Gastrocnemius medialis (tissue), 4 donors: Measurements from ENCODE around the gene CRIP3. TPM values are rescaled to one million over a fixed set of nuclear protein-coding genes. Genes with fewer than 3 reads are reported as not detected.

ENCODE experiments used
- ATAC-seq, 2 donors: fragments of 150-250 bp; one replicate each; pipeline ENCODE4 v1.9.1; 2016
- DNase-seq, 2 donors: peaks; one replicate each; pipeline ENCODE4 v3.0.0-alpha.2; 2019
- H3K27ac ChIP-seq, 4 donors: fragments of 200-600 bp; sonication (generic); 1 replicate in 1 of 4; 2 replicates in 3 of 4; pipeline ENCODE4 v1.5.1; 2016 to 2018; ENCODE audit warnings: mild to moderate bottlenecking in 2 of 4, moderate library complexity in 1 of 4
- H3K27me3 ChIP-seq, 3 donors: fragments of 200-600 bp; sonication (generic) in 2 of 3; 1 replicate in 1 of 3; 2 replicates in 2 of 3; pipeline versions ENCODE4 v1.5.1 to v1.6.0; 2016 to 2019; ENCODE audit warnings: mild to moderate bottlenecking in 1 of 3, moderate library complexity in 1 of 3
- H3K36me3 ChIP-seq, 2 donors: fragments of 200-600 bp; sonication (generic) in 1 of 2; one replicate each; pipeline ENCODE4 v1.5.1; 2017 to 2018
- H3K4me1 ChIP-seq, 2 donors: fragments of 200-600 bp; sonication (generic) in 1 of 2; one replicate each; pipeline ENCODE4 v1.5.1; 2016 to 2017; ENCODE audit warnings: mild to moderate bottlenecking in 2 of 2
- H3K4me3 ChIP-seq, 4 donors: fragments of 200-600 bp; sonication (generic) in 3 of 4; 1 replicate in 1 of 4; 2 replicates in 3 of 4; pipeline ENCODE4 v1.5.1; 2016 to 2019; ENCODE audit warnings: mild to moderate bottlenecking in 2 of 4
- H3K9me3 ChIP-seq, 3 donors: fragments of 200-600 bp; sonication (generic) in 2 of 3; 1 replicate in 1 of 3; 2 replicates in 2 of 3; pipeline ENCODE4 v1.5.1; 2016 to 2019
- CTCF ChIP-seq, 5 experiments: fragments of 450-650 bp in 3 of 5; fragments of 200-600 bp in 2 of 5; sonication (generic) in 2 of 5; IDR thresholded peaks in 4 of 5; conservative IDR thresholded peaks in 1 of 5; 1 replicate in 4 of 5; 2 replicates in 1 of 5; pipeline ENCODE4 v1.5.1; 2016 to 2019; ENCODE audit warnings: antibody characterized with exemption in 5 of 5, mild to moderate bottlenecking in 3 of 5, moderate library complexity in 3 of 5
- POLR2A ChIP-seq, 2 donors: fragments of 450-650 bp; IDR thresholded peaks; one replicate each; pipeline ENCODE4 v1.6.1; 2017; ENCODE audit warnings: antibody characterized with exemption in 2 of 2, mild to moderate bottlenecking in 2 of 2, moderate library complexity in 2 of 2
- in situ Hi-C, 4 donors: fragments of 200-750 bp; cut with MboI; loops; one replicate each; pipeline versions ENCODE4 v1.15.0 to v1.8.0; 2017; ENCODE audit warnings: low sequenced_read_pairs in 4 of 4
- intact Hi-C: fragments of 100-400 bp; cut with DNase I; formaldehyde crosslinking; loops from one replicate; pipeline ENCODE4 v1.15.1; 2023; ENCODE audit warnings: low total_unique reads
- total RNA-seq, 4 donors: library from RNA; depleted of rRNA; stranded (reverse); fragments of >200 nt; gene quantifications; one replicate each; pipeline versions ENCODE4 v1.1.0 to v1.2.3, GENCODE V29; 2016

CRIP3 gene
- total RNA-seq, 4 donors from 2014 or later: 0.68 TPM; not detected in 3

DNA sequence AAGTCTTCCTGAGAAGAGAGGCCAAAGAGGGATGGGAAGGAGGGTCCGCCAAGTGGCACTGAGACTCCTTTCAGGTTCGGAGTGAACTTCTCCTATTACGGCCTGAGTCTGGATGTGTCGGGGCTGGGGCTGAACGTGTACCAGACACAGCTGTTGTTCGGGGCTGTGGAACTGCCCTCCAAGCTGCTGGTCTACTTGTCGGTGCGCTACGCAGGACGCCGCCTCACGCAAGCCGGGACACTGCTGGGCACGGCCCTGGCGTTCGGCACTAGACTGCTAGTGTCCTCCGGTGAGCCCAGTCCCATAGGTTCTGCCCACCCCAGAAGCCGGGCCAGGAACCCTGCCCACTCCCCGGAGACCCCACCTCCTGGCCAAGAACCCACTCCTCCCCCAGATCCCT, 6.5 kb downstream of the CRIP3 start:
- intact Hi-C loops (no loop called here), in situ Hi-C loops (no loop called here)
- ATAC-seq: no peak
- Histone ChIP-seq H3K4me3 (no peak overlapping the region), H3K4me1 (no peaks in the 10 kb centered on the region), H3K27me3 (peaks cover 6 to 9% (median 7%) of the 10 kb centered on the region in 3 donors), H3K9me3 (no peaks in the 10 kb centered on the region), H3K36me3 (no peaks in the 10 kb centered on the region), H3K27ac (no peak overlapping the region)
- no peak for DNase-seq
- TF ChIP-seq CTCF (IDR thresholded peaks at IDR 0.05 in 4 of 5, conservative IDR thresholded peaks at IDR 0.05 in 1 of 5) (no peak), POLR2A (IDR thresholded peaks at IDR 0.05) (no peak)

DNA sequence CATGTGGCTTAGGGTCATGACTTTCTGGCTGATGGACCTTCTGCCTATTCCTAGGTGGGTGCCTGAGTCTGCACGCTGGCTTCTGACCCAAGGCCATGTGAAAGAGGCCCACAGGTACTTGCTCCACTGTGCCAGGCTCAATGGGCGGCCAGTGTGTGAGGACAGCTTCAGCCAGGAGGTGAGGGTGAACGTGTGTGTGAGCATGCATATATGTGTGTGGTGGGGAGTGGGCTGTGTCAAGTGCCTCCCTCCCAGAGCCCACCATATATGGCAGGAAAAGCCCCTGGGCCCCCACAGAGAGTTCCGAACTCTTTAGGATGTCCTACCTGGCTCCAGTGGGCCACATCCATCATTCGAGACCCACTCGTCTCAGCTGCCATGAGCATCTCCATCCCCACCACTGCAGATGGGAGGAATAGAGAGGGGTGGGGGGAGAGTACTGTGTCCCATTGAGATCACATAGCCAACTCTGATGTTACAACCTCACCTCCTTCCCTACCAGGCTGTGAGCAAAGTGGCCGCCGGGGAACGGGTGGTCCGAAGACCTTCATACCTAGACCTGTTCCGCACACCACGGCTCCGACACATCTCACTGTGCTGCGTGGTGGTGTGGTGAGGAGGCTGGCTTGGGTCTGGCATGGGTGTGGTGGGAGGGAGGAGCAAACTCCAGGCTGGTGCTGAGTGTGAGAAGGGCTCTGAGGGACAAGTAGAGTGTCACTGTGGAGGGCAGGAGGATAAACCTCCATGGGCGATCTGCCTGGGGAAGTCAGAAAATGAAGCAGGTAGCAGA, 7.3 kb downstream of the CRIP3 start:
- no peaks in the 10 kb centered on the region for H3K9me3 ChIP-seq
- intact Hi-C loops (no loop called here), in situ Hi-C loops (no loop called here)
- no peaks in the 10 kb centered on the region for H3K36me3 ChIP-seq
- no peaks in the 10 kb centered on the region for H3K4me1 ChIP-seq
- no peak for DNase-seq
- no peak overlapping the region for H3K4me3 ChIP-seq
- no peak overlapping the region for H3K27ac ChIP-seq
- no peak for TF ChIP-seq CTCF (IDR thresholded peaks at IDR 0.05 in 4 of 5, conservative IDR thresholded peaks at IDR 0.05 in 1 of 5)
- TF ChIP-seq POLR2A (IDR thresholded peaks at IDR 0.05): no peak
- no peak for ATAC-seq
- H3K27me3 ChIP-seq: peaks cover 5 to 9% (median 6%) of the 10 kb centered on the region in 3 donors

GRCh38 chr6:43299338-43300293, 9.0 kb downstream of the CRIP3 start:
- peaks cover 5 to 9% (median 6%) of the 10 kb centered on the region in 3 donors for H3K27me3 ChIP-seq
- no peak overlapping the region for H3K4me3 ChIP-seq
- H3K27ac ChIP-seq: no peak overlapping the region
- intact Hi-C loops: no loop called here
- TF ChIP-seq POLR2A (IDR thresholded peaks at IDR 0.05): no peak
- TF ChIP-seq CTCF (IDR thresholded peaks at IDR 0.05 in 4 of 5, conservative IDR thresholded peaks at IDR 0.05 in 1 of 5): no peak
- no peaks in the 10 kb centered on the region for H3K4me1 ChIP-seq
- in situ Hi-C loops: no loop called here
- DNase-seq: no peak
- no peaks in the 10 kb centered on the region for H3K9me3 ChIP-seq
- no peak for ATAC-seq
- no peaks in the 10 kb centered on the region for H3K36me3 ChIP-seq

DNA sequence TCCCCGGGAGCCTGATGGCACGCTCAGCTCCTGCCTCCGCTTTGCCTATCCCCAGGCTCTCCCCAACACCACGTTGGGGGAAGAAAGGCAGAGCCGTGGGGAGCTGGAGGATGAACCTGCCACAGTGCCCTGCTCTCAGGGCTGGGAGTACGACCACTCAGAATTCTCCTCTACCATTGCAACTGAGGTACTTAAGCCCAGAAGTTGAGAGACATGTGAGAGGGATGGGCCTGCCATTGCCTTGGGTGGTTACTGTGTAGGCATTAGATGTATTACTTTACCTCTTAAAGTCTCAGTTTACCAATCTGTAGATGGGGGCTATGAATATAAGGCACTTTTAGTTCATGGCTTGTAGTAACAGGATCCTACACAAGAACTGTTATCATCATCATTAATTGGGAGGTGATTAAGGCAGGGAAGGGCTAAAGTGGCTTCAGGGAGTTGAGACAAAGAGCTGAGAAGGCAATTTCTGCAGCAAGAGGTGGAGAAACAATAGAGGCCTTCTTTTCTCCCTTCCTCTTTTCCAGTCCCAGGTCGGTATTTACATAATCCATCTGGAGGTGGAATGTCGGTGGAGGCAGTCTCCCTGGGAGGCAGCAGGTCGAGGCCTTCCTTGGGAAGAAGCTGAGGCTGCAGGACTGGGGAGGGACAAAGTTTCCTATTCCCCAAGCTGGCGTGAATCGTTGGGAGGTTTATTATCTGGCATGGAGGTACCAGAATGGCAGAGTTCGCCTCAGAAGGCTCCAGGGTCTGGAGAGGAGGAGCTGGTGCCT, 9.9 kb downstream of the CRIP3 start:
- no peak overlapping the region for H3K27ac ChIP-seq
- H3K27me3 ChIP-seq: peaks cover 5 to 9% (median 6%) of the 10 kb centered on the region in 3 donors
- ATAC-seq: no peak
- no peaks in the 10 kb centered on the region for H3K36me3 ChIP-seq
- DNase-seq: no peak
- H3K4me3 ChIP-seq: no peak overlapping the region
- in situ Hi-C loops (no loop called here), intact Hi-C loops (no loop called here)
- no peaks in the 10 kb centered on the region for H3K9me3 ChIP-seq
- TF ChIP-seq CTCF (IDR thresholded peaks at IDR 0.05 in 4 of 5, conservative IDR thresholded peaks at IDR 0.05 in 1 of 5): no peak
- TF ChIP-seq POLR2A (IDR thresholded peaks at IDR 0.05): no peak
- H3K4me1 ChIP-seq: no peaks in the 10 kb centered on the region
